HuH-7 (cell line): ENCODE results near the gene LRRC4C.
"Not testable (repeated sequence)": the region's sequence is repeated elsewhere in the genome, so short reads cannot be mapped to it uniquely, and the experiment has no call there.

Experiments
- DNase-seq: peaks from one replicate; pipeline ENCODE4 v3.0.0; 2011; ENCODE audit warnings: low spot score

LRRC4C gene

DNA sequence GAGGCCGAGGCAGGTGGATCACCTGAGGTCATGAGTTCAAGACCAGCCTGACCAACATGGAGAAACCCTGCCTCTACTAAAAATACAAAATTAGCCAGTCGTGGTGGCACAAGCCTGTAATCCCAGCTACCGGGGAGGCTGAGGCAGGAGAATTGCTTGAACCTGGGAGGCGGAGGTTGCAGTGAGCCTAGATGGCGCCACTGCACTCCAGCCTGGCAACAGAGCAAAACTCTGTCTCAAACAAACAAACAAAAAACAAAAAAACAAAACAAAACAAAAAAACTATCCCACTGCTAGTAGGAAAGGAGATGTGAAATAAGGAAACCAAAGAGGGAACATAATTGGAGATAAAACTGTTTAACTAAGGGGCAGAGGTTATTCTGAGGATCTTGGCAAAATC is 1291.6 kb downstream of the LRRC4C start:
- not testable (repeated sequence) for DNase-seq

DNA sequence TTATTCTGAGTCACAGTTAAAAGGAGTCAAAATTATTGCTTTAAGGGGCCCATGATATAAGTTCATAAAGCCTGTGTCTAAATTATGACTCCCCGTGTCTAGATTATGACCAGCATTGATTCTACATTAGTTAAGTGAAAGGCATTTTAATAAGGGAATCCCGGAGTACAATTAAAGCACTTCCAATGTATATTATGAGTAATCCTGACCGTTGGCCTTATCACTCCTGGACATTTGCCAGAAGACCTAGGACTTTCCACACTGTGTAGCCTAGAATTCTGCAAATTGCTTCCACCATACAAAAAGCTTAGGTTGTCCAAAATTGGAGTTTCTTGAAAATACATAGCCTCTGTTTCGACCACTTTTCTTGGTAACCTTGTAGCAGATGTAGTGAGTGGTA is 1292.6 kb downstream of the LRRC4C start:
- DNase-seq, result no peak

DNA sequence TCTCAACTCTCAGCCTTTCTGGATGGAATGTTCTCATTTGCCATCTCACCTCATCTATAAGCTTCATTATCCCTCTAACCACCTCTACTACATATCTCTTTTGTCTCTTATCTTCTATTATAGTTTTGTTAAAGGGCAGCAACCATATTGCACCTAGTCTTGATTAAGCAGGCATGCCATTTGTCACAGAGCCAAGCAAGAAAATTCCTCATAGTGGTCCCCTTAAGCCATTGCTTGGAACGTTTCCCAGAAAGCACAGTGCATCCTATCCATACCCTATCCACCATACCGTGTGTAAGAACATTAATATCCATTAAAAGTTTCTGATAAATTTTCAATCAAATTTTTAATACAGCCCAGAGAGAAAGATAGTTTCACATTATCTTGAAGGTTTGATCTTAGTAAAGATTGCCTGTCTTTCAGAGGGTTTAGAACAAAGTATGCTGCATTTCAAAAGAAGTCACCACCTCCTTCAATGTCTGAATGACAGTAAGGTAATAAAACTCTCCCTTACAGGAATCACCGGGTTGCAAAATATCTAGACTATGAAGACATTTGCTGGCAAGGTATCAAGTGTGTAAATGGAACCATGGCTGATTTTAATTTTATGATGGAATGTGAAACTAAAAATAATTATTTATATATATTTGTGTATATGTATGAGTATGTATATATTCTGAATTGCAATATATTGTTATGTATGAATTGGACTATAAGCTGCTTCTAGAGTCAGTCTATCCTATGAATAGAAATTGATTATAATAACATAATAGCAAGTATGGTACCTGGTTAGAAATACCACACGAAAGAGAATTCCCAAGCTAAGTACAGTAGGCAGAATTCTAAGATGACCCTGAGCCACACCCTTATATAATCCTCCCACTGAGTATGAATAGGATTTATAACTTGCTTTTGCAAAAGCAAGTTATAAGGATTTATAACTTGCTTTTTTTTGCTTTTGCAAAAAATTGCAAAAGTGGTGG is 1296.3 kb downstream of the LRRC4C start:
- DNase-seq, result no peak

DNA sequence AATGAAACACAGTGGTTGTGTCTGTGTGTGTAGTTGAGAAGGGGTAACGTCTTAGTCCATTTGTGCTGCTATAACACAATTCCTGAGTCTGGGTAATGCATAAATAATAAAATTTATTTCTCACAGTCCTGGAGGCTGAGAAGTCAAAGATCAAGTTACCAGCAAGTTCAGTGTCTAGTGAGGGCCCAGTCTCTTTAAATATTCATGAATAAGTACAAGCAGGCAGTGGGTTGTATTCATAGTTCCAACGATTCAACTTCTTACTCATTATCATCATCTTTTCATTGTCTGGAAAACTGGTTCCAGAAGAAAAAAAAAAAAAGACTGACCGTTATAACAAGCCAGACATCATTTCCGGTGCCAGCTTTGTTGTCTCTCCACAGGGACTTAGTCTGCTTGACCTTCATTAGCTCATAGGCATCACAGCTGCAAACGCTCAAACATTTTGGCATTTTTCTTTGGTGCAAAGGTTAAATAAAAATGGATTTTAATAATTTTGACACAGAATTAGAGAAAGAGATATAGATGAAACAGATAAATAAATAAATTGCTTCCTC is 1297.5 kb downstream of the LRRC4C start:
- DNase-seq, result no peak

DNA sequence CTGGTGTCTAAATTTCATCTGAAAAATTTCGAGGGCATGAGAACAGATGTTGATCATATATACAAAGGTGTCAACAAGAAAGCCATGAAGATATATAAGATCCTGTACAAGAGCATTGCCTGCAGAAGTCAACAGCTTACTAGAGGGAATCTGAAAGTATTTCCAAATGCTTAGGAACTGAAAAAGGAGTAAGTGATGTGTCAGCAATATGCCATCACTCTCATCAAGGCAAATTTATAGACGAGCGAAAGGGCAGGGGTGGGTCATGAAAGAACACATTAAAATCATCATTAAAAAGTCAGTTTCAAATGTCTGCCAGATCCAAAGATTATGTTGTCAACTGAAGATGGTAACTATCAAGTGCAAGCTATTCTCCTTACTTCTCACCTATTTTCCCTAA is 1299.0 kb downstream of the LRRC4C start:
- DNase-seq, result no peak

DNA sequence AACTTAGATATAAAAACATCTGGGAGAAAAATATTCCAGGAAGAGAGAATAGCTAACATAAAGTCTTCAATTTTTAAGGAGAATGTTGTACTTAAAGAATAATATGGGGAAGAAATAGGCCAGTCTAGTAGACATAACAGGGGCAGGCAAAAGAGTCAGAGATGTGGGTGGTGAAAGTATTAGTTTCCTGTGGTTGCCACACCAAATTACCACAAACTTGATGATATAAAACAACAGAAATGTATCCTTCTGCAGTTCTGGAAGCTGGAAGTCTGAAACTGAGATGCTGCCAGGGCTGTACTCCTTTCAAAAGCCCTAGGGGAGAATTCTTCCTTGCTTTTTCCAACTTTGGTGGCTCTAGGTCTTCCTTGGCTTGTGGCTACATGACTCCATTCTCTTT is 1309.7 kb downstream of the LRRC4C start:
- DNase-seq, result no peak

DNA sequence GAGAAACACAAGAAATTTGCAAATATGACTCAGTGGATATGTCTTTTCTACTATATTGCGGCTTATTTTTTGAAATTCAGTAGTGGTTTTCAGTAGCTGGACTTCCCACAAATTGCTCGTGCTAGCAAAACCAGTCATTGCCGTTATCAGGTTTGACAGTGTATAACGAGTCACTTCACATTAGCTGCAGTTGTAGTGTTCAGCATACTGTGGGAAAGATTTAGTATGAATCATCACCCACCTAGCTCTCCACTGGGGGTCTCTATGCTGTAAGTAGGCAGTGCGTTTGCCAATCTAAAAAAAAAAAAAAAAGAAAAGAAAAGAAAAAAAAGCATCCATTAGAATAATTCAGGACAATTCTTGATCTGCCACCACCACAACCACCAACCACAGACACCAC is 1318.9 kb downstream of the LRRC4C start:
- no peak for DNase-seq

DNA sequence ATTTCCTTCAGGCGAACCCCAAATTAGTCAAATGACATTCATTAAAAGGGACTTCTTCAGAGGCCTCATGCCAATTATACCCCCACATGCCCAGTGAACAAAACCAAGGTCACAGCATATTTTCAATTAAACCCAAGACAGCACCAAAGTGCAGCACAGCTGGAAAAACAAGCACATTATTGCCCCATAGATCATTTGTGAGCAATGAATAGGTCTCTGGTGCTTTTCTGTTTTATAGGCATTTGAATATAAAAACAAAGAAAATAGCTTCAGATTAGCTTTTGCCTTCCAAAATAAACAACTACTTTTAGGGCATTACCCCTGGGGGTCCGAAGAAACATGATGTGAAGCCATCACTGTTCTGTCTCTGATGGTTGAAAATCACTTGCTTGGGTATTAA is 1319.9 kb downstream of the LRRC4C start:
- no peak for DNase-seq

DNA sequence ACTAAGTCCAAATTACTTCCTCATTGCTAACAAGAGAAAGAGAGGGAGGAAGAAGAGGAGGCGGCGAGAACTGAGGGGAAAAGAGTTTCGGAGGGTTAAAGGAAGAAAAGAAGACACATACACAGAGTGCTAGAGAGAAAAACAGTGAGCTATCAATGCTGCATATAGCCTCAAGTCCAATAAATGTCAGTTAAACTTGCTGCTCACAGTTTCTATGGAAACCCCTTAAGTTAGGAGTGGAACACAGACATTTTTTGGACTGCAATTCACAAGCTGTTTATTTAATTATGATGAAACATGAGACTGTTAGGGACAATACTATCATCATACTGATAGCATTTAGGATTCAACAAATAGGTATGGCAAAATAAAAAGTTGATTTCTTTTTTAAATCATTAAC is 1320.4 kb downstream of the LRRC4C start:
- DNase-seq, result no peak

DNA sequence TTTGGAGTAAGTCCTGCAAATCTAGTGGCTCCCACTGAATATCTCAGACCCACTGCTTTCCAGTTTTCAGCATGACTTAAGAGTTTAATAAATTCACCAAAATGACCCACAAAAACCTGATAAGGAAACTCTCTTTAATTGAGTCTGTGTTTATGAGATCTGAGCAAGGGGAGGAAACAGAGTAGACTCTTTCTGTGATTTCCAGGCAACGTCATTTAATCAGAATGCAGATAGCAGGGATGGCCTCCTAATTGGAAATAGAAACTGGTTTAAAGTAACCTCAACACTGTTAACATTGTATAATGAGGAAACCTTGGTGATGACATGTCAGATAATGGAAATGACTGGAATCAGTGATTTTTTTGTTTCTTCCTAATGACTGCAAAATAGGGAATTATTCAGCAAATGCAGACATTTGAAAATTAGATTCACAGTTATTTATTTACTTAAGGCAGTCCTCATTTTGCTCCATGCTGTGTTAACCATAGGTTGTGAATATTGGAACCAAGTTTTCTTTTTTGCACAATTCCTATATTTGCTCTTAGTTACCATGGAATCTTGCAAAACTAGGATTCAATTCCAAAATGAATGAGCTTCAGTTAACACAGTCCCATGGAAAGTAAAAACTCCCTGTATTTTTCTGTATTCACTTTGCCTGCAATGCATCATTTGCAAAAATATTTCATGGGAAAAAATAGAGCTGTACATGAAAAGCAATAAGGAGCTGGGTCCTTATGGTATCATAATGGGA is 1324.5 kb downstream of the LRRC4C start:
- DNase-seq, result no peak

DNA sequence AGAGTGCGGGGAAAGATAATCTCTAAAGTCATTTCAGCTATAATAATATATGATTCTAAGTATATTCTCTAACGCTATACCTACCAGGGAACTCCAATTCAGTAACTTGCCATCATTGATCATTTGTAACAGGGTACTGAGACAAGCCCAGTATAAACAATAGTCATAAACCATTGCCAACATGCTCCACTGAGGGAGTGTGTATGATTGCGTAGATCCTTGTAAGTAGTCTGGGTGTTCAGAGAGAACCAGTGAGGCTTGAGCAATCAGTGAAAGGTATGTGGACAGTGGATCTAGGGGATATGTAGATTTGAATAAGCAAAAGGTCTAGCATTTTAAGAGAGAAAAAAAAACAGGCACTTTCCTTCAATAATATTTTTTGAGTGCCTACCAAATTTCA is 1326.0 kb downstream of the LRRC4C start:
- no peak for DNase-seq

DNA sequence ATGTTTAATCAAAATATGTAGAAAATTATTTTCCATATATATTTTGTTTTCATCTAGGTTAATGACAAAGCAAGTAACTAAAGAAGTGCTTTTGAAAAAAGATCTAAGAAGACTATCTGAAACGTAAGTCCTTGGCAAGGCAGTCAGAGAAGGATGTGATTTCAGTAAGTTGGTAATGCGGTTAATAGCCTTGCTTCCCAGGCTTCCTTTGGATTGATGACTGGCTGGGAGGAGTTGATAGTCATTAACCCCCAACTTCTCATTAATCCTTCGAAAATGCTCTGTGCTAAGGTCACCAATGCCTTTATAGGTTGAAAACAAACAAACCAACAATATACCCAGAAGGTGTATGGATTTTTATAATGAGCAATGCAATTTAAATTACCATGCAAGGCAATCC is 1326.5 kb downstream of the LRRC4C start:
- DNase-seq, result no peak

DNA sequence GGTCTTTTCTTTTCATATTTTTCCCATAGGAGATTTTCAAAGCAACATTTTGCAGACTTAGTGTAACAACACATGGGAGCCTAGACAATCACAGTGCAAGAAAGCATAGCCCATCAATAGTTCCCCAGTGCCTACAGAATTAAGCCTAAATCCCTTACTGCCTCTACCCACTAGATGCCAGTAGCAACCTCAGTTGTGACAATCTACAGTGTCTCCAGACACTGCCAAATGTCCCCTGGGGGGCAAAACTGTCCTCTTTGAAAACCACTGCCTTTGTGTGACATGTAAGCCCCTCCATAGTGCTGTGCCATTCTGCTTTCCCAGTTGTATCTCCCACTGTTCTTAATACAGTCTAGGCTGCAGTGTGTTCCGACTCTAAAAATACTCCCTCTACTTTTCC is 1329.0 kb downstream of the LRRC4C start:
- no peak for DNase-seq

DNA sequence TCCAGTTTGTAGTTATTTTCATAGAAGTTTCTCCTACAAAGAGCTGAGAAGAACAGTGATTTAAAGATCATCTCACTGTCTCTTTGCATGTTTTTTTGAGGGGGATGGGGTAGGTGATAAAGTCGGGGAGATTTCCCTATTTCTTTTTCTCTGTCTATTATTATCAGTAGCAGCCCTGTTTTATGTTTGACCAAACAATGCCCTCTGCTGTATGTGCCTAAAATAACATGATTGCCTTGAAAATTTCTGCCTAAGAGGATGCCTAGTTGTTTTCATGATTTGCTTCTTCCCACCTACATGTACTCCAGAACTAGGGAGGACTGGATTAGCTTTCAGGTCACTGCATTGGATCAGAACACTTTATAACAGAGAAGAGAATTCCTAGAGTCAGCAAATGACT is 1330.2 kb downstream of the LRRC4C start:
- DNase-seq, result no peak

DNA sequence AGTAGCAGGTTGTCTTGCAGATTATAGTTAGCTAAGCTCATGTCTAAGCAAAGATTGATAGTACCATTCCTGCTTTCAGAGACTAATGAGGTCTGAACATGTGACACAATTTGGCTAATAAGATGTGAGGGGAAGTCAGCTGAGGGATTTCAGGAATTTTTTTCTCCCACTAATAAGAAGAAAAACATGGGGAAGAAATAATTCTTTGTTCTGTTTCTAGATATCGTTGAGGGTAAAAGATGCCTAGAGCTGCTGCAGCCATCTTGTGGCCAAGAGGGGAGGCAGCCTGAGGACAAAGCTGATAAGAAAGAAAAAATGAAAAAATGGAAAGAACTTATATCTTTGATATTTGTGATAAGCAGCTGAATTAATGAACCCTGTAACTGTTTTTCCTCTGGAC is 1334.4 kb downstream of the LRRC4C start:
- no peak for DNase-seq

DNA sequence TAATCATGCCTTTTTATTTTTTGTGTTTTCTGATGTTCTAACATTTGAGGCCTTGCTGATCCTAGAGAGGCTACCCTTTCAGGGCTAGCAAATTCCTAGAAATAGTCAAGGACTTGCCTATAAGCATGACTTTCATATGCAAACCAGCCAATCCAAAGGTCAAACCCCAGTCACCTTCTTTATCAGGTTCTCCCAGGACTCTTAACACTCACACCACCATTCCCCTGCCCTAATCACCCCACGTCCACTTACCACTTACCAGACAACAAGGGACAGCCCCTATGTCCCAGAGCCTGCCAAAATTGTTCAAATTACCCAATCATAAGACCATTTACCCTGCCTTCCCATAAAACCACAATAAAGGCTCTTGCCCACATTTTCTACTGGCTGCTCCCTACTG is 1339.8 kb downstream of the LRRC4C start:
- no peak for DNase-seq

DNA sequence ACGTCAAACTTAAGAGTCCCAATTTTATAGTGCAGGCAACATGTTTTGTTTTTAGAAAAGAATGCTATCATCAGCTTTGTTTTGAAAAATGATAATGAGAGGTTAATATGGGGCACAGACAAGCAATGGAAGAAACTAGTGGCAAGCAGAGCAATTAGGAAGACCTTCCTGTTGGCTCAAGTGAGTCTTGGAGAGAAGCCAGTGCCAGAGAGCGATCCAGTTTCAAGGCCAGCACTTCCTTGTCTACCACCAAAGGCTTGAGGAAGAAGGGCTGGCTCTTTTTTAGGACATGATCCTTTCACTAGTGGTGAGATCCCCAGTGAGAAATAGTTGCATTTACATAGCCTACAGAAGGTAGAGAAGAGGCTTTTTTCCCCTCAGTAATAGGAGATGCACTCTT is 1340.7 kb downstream of the LRRC4C start:
- no peak for DNase-seq

DNA sequence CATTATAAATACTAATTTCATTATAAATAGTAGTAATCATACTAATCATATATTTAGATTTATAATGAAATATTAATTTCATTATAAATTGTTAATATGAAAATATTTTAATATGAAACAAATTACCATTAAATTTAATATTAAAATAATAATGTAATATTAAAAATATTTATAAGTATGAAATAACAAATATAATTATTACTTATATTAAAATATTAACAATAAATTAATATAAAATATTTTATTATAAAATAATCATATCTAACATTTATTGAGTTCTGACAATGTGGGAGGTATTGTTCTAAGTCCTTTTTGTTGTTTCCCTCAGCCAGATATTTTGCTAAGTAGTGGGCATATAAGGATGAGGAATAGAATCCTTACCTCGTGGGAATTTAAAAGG is 1341.4 kb downstream of the LRRC4C start:
- no peak for DNase-seq

DNA sequence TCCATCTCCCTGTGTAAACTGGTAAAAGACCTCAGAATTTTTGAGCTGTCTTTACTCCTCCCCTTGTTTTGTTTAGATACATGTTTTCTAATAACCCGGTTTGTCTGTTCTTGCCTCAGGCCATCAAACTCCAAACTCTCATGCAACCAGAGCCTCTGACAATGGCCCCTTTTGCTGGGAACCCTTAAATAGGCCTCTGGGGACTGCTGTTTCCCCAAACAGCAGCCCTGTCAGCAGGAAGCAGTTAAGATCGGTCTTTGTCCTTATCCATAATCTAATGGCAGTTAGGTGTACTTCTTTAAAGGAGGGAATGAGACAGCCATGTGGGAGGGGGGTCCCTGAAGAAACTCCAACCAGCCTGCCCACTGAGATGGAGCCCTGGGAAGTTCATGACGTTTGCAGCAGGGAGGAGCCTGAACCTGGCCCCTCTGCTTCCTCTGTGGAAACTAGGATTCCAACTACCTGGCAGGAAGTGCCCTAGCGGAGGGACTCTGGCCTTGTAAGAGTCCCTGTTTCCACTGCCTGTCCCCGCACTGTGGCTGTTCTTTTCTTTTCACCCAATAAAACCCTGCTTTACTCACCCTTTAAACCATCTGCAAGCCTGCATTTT is 1354.4 kb downstream of the LRRC4C start:
- DNase-seq, result no peak

DNA sequence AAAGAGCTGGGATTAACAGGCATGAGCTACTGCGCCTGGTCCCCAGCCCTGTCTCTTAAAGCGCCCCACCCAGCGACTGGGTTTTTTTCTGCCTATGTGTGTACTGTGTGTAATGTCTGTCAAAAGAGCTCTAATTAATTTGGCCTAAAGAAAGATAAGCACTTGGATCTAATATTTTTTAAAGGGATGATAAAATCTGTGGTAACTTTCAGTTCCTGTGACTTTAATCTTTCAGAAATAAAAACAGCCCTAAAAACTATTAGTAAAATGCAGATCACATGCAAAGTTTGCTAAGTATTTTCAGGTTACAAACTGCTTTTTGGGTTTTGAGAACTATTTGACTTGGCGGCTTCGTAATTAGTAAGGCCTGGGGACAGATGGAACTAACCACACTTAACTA is 1358.7 kb downstream of the LRRC4C start:
- DNase-seq, result no peak

DNA sequence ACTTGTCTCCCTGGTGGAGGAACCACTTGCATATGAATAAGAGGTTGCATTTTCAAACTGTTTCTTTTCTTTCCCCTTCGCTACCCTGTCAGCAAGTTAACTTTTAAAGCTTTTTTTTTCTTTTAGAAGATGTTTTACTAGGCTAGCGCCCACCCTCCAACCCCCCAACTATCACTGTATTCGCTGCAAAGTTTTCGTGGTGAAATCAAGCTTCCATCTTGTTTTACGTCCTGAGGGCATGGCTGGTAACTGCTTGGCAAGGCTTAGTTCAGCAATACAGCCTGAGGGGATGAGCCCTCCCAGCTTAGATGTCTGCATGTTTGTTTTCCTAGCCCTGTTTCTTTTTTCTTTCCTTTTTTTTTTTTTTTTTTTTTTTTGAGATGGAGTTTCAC is 1359.3 kb downstream of the LRRC4C start:
- DNase-seq, result no peak

DNA sequence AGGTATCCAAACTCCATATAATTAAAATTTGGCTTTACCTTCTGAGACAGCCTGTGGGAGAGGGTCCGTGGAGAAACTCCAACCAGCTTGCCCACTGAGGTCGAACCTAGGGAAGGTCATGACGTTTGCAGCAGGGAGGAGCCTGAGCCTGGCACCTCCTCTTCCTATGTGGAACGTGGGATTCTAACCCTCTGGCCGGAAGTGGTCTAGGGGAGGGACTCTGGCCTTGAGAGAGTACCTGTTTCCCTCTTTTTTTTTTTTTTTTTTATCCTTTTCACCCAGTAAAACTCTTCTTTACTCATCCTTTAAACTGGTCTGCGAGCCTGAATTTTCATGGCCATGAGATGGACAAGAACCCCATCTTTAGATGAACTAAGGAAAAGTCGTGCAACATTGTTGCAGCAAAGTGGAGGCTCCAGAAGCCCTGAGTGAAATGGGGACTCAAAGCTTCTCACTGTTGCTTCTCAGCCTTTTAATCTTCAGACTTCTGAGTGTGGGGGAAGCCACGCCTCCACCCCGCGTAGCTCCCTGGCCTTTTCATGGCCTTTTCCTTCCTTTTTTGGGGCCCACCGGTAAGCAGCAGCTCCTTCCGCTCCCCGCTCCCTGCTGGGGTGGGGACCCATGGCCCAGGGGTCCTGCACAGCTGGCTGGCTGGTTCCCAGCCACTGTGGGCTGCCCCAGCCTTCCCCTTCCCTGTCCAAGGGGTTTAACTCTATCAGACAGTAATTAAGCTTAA is 1359.9 kb downstream of the LRRC4C start:
- no peak for DNase-seq
